ENCODE measurements around the gene CES3.
"Not testable (repeated sequence)": the region's sequence is repeated elsewhere in the genome, so short reads cannot be mapped to it uniquely, and the experiment has no call there.

Gene CES3

DNA sequence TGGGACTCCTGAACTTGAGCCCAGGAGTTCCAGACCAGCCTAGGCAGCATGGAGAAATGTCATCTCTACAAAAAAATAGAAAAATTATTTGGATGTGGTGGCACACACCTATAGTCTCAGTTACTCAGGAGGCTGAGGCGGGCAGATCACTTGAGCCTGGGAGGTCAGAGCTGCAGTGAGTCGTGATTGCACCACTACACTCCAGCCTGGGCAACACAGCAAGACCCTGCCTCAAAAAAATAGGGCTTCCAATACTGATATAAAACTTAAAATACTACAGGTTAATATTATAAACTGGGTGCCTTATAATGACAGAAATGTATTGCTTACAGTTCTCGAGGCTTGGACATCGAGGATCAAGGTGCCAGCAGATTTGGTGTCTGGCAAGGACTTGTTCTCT, 15.1 kb upstream of the CES3 start:
- DNase-seq (ENCODE audit: low read depth), result no peak

DNA sequence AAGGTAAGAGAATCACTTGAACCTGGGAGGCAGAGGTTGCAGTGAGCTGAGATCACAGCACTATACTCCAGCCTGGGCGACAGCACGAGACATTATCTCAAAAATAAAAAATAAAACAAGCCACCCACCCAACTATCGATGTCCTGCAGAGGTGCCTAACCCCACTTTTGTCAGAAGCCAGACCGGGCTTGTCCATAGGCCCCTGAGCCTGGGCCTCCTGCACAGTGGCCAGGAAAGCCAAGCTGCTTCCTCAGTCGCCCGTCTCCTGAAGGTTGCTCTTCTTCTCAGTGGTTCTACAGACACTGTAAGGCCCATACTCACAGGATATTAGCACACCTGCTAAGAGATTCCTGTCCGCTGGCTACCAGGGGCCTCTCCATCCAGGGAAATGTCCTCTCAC, 14.5 kb upstream of the CES3 start:
- no peak for DNase-seq (ENCODE audit: low read depth)

DNA sequence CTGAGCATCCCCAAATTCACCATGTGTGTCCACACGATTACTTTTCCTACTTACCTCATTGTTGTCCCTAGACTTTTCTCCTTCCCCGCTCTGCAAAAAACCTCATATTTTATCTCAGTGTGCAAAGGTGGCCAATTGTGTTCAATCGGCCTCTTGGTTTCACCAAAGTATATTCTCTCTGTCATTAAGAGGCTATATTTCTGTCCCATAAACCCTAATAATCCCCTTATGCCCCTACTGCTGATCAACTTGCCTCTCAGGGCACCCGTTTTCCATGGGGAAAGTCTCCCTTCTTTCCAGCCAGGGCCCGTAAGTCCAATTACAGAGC, 14.1 kb upstream of the CES3 start:
- no peak for DNase-seq (ENCODE audit: low read depth)

DNA sequence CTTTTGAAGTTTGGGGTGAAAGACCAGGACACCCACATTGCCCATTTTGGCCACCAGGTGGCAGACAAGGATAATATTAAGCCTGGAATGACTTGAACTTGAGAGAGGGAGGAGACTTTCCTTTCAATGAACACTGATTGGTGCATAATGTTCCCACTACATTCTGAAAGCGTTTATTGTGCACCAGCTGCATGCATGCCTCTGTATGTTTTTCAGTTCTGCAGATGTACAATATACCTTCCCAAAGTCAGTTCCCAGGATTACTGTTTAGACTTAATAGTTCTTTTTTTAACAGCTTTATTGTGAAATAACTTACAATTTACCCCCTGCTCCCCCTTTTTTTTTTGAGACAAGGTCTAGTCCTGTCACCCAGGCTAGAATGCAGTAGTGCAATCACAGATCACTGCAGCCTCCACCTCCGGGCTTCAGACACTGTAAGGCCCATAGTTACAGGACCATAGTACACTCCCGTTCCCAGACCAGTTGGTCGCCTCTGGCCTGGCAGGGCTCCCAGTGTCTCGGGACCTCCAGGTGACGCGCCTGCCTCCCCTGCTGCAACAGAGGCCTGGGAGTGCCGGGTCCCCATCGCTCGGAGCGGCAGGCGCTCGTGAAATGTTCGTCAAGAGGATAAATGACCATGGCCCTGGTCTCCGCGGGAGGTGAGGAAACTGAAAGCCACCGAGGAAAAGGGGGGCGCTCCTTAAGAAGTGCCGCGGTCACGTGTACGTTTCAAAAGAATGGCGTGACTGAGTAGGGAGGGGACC, 13.6 kb upstream of the CES3 start:
- peak; percentile 81 for DNase-seq (ENCODE audit: low read depth)

DNA sequence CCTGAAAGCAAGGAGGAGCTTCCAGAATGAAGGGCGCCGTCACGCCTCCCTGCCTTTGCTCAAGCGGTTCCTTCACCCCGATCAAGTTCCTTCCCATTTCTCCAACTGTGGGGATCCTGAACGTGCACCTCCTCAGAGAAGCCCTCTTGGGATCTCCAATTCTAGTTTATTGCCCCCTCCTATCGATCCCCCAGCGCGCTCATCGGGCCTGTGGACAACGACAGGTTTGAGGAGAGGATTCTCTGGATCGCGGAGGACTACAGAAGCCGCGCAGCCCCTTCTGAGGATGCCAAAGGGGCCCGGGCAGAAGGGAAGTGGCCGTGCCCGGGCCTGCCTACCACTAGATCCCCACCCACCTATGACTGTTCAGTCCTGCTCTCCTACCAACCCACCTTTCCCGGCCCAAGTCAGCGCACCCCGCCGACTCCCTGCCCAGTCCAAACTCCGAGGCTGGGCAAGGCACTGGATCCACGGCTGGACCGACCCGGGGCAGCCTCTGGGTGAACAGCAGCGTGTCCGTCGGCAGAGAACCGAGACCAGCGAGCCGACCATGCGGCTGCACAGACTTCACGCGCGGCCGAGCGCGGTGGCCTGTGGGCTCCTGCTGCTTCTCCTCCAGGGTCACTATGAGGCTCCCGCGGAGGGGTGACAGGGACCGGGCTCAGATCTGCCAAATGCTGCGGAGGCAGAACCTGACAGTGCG, 12.8 kb upstream of the CES3 start:
- no peak for DNase-seq (ENCODE audit: low read depth)

DNA sequence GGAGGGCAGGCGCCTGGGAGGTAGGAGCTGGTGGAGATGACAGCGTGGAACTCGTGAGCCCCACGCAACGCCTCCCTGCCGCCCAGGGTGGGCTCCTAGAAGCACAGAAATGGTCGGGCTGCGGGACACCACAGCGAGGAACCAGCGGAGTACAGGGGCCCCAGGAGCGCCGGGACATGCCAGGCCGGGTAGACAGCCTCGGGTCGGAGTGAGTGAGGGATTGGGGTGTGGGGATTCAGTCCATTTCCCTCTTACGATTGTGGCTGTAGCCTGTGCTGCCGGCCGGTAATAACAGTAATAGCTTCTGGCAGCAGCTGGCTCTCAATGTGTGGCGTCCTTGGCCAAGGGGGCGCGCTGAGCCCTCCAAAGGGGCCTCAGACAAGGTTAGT, 12.2 kb upstream of the CES3 start:
- no peak for DNase-seq (ENCODE audit: low read depth)

DNA sequence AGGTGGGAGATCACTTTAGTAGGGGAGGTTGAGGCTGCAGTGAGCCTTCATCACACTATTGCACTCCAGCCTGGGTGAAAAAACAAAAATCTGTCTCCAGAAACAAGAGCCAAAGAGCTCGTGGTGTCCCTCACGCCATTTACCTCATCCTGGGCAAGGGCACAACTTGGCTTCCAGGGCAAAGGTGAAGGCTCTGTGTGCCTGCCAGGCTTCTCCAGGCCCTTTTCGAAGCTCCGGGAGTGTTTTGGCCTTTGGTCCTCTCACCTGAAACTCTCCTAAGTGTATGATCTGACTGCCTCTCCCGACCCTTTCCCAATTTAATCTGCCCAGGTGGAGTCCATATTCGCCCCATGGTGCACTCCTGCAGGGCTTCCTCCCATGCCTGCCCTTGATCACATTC, 11.6 kb upstream of the CES3 start:
- no peak for DNase-seq (ENCODE audit: low read depth)

DNA sequence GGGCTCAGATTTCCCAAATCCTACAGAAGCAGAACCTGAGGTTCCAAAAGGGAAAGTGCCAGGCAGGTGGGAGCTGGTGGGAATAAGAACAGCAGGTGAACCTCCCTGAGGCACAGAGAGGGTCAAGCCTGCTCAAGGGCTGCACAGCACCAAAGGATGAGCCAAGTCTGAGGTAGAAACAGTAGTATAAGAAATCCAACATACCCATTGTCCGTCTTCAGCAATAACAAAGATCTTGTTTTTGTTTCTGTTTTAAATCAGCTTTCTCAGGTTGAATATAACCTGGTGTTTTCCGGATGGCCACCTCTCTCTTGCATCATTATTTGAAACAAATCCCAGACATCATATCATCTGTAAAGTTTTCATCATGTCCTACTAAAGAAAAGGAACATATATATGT, 10.6 kb upstream of the CES3 start:
- no peak for DNase-seq (ENCODE audit: low read depth)

DNA sequence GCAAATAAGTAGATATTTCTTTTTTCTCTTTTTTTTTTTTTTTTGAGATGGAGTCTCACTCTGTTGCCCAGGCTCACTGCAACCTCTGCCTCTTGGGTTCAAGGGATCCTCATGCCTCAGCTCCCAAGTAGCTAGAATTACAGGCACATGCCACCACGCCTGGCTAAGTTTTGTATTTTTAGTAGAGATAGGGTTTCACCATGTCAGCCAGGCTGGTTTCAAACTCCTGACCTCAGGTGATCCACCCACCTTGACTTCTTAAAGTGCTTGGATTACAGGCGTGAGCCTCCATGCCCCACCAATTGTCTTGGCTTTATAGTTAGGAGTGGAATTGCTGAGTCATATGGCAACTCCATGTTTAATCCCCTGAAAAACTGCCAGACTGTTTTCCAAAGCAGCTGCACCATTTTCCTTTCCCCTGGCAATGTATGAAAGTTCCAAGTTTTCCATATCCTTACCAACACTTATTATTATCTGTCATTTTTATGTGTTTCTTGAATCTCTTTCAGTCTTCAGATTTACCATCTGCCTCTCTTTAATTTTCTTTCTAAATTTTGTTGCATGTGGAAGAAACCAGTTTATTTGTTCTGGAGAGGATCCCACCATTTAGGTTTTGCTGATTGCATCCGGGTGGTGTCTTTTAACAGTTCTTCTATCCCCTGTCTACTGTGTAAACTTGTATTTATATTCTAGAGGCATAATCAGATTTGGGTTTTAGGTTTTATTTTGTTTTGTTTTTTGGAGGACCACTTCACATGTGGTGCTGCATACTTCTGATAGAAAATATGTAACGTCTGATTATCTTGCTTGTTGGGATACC, 9.9 kb upstream of the CES3 start:
- DNase-seq (ENCODE audit: low read depth), result no peak

DNA sequence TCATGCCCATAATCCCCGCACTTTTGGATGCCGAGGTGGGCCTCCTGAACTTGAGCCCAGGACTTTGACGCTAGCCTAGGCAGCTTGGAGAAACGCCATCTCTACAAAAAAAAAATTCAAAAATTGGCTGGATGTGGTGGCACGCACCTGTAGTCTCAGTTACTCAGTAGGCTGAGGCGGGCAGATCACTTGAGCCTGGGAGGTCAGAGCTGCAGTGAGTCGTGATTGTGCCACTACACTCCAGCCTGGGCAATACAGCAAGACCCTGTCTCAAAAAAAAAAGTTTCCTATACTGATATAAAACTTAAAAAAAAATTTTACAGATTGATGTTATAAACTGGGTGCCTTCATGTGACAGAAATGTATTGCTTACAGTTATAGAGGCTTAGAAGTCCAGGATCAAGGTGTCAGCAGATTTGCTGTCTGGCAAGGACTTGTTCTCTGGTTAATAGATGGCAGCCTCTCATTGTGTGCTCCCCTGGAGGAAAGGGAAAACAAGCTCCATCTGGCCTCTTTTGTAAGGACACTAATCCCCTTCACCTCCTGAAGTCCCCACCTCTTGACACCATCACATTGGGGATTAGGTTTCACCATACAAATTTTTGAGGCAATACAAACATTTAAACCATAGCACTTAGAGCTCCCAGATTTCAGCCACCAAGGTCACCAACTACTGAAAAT, 8.5 kb upstream of the CES3 start:
- DNase-seq (ENCODE audit: low read depth), result no peak

DNA sequence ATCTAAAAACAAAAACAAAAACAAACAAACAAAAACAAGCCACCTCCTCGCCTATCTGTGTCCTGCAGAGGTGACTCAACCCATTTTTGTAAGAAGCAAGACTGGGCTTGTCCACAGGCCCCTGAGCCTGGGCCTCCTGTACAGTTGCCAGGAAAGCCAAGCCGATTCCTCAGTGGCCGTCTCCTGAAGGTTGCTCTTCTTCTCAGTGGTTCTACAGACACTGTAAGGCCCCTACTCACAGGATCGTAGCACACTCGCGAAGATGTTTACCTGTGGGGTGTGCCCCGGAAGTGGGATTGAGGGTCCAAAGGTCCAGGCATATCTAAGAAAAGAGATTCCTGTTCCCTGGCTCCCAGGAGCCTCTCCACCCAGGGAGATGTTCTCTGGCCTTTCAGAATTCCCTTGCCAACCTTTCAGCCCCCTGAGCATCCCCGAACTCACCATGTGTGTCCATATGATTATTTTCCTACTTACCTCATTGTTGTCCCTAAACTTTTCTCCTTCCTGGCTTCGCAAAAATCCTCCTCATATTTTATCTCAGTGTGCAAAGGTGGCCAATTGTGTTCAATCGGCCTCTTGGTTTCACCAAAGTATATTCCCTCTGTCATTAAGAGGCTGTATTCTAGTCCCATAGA, 7.5 kb upstream of the CES3 start:
- DNase-seq (ENCODE audit: low read depth), result no peak

DNA sequence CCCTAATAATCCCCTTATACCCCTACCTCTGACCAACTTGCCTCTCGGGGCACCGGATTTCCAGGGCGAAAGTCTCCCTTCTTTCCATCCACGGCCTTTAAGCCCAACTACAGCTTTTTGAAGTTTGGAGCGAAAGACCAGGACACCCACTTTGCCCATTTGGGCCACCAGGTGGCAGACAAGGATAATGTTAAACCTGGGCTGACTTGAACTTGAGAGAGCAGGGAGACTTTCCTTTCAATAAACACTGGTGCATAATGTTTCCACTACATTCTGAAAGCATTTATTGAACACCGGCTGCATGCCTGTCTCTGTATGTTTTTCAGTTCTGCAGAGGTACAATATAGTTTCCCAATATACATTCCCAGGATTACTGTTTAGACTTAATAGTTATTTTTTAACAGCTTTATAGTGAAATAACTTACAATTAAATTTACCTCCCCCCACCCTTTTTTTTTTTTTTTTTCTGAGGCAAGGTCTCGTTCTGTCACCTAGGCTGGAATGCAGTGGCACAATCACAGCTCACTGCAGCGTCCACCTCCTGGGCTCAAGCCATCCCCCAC, 6.9 kb upstream of the CES3 start:
- DNase-seq (ENCODE audit: low read depth), result peak; percentile 72

DNA sequence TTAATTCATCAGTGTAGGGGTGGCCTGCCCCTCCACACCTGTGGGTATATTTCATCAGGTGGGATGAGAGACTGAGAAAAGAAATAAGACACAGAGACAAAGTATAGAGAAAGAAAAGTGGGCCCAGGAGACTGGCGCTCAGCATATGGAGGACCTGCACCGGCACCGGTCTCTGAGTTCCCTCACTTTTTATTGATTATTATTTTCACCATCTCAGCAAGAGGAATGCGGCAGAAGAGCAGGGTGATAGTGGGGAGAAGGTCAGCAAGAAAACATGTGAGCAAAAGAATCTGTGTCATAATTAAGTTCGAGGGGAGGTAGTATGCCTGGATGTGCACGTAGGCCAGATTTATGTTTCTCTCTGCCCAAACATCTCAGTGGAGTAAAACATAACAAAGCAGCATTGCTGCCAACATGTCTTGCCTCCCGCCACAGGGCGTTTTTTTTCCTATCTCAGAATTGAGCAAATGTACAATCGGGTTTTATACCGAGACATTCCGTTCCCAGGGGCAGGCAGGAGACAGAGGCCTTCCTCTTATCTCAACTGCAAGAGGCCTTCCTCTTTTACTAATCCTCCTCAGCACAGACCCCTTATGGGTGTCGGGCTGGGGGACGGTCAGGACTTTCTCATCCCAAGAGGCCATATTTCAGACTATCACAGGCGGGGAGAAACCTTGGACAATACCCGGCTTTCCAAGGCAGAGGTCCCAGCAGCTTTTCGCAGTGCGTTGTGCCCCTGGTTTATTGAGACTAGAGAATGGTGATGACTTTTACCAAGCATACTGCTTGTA, 5.5 kb upstream of the CES3 start:
- DNase-seq (ENCODE audit: low read depth), result not testable (repeated sequence)

DNA sequence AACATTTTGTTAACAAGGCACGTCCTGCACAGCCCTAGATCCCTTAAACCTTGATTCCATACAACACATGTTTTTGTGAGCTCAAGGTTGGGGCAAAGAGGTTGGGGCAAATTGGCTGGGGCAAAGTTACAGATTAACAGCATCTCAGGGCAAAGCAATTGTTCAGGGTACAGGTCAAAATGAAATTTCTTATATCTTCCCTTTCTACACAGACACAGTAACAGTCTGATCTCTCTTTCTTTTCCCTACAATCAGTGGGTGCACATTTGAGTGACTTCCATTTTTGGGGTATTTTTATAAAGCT, 5.0 kb upstream of the CES3 start:
- DNase-seq (ENCODE audit: low read depth), result not testable (repeated sequence)

DNA sequence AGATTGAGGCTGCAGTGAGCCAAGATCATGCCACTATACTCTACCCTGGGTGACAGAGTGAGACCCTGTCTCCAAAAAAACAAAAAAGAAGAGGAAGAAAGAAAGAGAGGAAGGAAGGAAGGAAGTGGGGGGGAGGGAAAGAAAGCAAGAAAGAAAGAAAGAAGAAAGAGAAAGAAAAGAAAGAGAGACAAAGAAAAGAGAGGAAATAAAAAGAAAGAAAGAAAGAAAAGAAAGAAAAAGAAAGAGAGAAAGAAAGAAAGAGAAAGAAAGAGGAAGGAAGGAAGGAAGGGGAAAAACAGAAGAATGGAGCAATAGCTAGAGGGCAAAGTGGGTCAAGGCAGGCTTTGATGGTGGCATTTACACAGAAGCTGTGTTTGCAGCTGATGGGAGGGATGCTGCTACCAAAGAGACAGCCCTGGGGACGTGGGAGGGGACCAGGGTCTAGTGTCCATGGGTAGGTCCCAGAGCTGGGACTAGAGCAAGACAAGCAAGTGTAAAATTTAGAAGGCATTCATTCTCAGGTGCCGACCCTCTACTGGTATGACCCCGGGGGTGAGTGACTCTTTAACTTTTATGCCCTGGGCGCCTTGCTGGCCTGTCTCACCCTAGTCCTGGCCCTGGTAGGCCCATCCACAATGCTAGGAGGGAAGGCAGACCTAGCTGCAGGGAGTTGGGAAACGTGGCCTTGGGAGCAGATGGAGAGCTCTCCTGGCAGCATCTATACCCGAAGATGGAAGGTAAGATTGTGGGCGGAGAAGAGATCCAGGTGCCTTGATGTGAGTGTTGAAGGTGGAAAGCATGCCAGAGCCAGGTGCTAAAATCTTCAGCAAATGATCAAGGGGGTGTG, 2.0 kb upstream of the CES3 start:
- no peak for DNase-seq (ENCODE audit: low read depth)

DNA sequence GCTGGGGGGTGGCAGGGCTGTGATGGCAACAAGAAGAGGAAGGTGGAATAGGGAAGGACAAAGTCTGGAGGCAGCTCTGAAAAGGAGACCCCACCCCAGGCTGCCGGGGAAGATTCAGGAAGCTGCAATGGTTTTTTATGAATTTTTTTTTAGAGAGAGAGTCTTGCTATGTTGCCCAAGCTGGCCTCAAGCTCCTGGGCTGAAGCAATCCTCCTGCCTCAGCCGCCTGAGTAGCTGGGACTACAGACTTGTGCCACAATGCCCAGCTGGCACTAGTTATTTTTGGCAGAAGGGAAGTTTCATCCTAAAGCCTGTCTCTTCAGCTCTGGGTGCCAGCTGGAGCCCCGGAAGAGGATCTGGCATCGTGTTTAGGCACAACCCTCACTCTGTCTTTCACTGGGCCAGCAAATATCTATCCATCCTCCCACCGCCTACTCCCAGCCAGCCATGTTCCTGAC, 1.3 kb upstream of the CES3 start:
- DNase-seq (ENCODE audit: low read depth), result no peak

DNA sequence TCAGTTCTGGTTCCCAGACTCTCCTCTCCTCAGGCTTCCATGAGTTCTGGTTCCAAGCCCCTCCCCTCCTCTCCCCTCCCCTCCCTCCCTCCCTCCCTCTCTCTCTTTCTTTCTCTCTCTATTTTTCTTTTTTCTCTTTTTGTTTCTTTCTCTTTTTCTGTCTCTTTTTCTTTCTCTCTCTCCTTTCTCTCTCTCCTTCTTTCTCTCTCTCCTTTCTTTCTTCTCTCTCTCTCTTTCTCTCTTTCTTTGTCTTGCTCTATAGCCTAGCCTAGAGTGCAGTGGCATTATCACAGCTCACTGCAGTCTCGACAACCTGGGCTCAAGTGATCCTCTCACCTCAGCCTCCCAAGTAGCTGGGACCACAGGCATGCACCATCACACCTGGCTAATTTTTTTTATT, 796 bp upstream of the CES3 start:
- no peak for DNase-seq (ENCODE audit: low read depth)

DNA sequence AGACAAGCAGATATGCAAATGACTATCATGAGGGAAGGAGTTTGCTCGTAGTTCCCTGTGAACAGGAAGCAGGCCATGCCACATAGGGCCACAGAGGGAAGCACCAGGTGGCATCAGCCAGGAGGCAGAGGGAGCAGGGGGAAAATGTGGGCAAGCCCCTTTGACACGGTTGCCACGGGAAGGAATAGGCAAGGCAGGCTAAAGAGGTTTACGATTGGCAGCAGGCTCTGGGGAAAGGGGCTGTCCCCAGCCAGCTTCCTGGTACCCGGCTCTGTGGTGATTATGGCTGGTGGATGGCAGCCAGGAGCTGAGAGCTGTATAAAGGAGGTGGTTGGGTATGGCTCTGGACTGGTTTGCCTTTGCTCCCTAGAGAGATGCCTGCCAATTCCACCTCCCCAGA, 848 bp downstream of the CES3 start:
- DNase-seq (ENCODE audit: low read depth), result no peak

DNA sequence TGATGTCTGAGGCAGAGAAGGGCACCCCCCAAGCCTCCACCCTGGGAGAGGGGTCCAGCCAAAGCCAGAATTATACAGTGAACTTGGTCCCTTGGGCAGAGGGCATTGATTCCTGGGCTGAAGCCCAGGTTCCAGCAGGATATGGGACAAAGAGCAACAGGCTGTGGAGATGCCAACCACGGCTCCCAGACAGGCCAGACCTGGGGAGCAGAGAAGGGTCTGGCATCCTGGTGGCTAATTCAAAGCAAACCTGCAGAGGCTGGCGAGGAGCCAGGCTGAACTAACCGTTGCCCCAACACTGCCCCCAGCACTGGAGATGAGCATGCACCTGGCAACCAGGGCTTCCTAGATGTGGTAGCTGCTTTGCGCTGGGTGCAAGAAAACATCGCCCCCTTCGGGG, 3.0 kb downstream of the CES3 start:
- no peak for DNase-seq (ENCODE audit: low read depth)

DNA sequence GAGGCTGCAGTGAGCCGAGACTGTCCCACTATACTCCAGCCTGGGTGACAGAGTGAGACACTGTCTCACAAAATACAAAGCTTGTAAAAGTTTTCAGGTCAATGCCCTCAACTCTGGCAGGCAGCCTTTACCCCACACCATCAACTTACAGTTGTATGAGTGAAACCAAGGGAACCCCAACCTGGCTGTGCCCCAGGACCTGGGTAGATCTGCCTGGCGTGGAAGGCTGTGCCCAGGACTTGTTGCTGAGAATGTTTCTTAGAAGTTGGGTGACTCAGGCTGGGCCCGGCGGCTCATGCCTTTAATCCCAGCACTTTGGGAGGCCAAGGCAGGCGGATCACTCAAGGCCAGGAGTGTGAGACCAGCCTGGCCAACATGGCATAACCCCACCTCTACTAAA, 7.8 kb downstream of the CES3 start:
- no peak for DNase-seq (ENCODE audit: low read depth)

Measured in activated T-cell treated with anti-CD3 and anti-CD28 coated beads for 1 hour (primary cell).